NB4 (cell line): ENCODE data around the gene FBXO44.

Source experiments
- CTCF ChIP-seq: IDR thresholded peaks from one replicate; pipeline ENCODE4 v1.5.1; 2012; ENCODE audit warnings: low read depth, low read length
- MAX ChIP-seq: IDR thresholded peaks from 2 replicates; pipeline ENCODE4 v1.6.1; 2011; ENCODE audit warnings: low read depth, low read length
- MYC ChIP-seq: IDR thresholded peaks from 2 replicates; pipeline ENCODE4 v1.6.1; 2011; ENCODE audit warnings: low read depth, low read length
- POLR2A ChIP-seq: IDR thresholded peaks from 2 replicates; pipeline ENCODE4 v1.6.1; 2011; ENCODE audit warnings: mild to moderate bottlenecking; ENCODE audit not compliant: insufficient read length; ENCODE audit errors: extremely low read depth

GRCh38 chr1:11678442-11678841, 23.8 kb downstream of the FBXO44 start:
- no peak for TF ChIP-seq CTCF
- no peak for TF ChIP-seq POLR2A
- no peak for TF ChIP-seq MAX
- TF ChIP-seq MYC: no peak
